Natural killer cell (primary cell): Measurements from ENCODE around the gene C3AR1. TPM values are rescaled to one million over a fixed set of nuclear protein-coding genes. Genes with fewer than 3 reads are reported as not detected.
"Not testable (repeated sequence)": the region's sequence is repeated elsewhere in the genome, so short reads cannot be mapped to it uniquely, and the experiment has no call there.

Experiments used
- ATAC-seq, 3 donors: fragments of 150-1000 bp in 2 of 3; fragments of 200-7000 bp in 1 of 3; cut with Tn5 transposase; 1 replicate in 1 of 3; 2 replicates in 2 of 3; pipeline ENCODE4 v1.10.0; 2021; ENCODE audit warnings: mild to moderate bottlenecking in 2 of 3, moderate library complexity in 2 of 3
- DNase-seq, 2 donors: peaks; one replicate each; pipeline versions ENCODE4 v3.0.0 to v3.0.0-alpha.2; 2013 to 2021; ENCODE audit warnings: mixed read lengths in 1 of 2
- H3K27ac ChIP-seq: one replicate; pipeline ENCODE4 v1.5.1; 2013; ENCODE audit warnings: mild to moderate bottlenecking, low read length
- H3K27me3 ChIP-seq: one replicate; pipeline ENCODE4 v1.6.1; 2013; ENCODE audit warnings: low read length; ENCODE audit not compliant: control insufficient read depth, insufficient read depth
- H3K36me3 ChIP-seq: one replicate; pipeline ENCODE4 v1.6.1; 2013; ENCODE audit warnings: low read length; ENCODE audit not compliant: control insufficient read depth, insufficient read depth
- H3K4me1 ChIP-seq: one replicate; pipeline ENCODE4 v1.6.1; 2013; ENCODE audit warnings: low read length; ENCODE audit not compliant: control insufficient read depth, insufficient read depth
- H3K4me3 ChIP-seq: one replicate; pipeline ENCODE4 v1.5.1; 2013; ENCODE audit warnings: low read length
- H3K9me3 ChIP-seq: one replicate; pipeline ENCODE4 v1.6.1; 2013; ENCODE audit warnings: low read length; ENCODE audit not compliant: control insufficient read depth, insufficient read depth
- H3K27ac Mint-ChIP-seq, 2 donors: one replicate each; pipeline ENCODE4 v1.8.0; 2022; ENCODE audit warnings: mild to moderate bottlenecking in 2 of 2, mixed read lengths in 2 of 2, moderate library complexity in 1 of 2
- H3K27me3 Mint-ChIP-seq, 2 donors: one replicate each; pipeline ENCODE4 v1.8.0; 2022; ENCODE audit warnings: low read depth in 2 of 2, mixed read lengths in 2 of 2
- H3K36me3 Mint-ChIP-seq: one replicate; pipeline ENCODE4 v1.8.0; 2022; ENCODE audit warnings: mixed read lengths
- H3K4me1 Mint-ChIP-seq, 2 donors: one replicate each; pipeline ENCODE4 v1.8.0; 2022; ENCODE audit warnings: mixed read lengths in 2 of 2
- H3K4me3 Mint-ChIP-seq: one replicate; pipeline ENCODE4 v1.8.0; 2022; ENCODE audit warnings: mild to moderate bottlenecking, moderate library complexity, mixed read lengths
- H3K9me3 Mint-ChIP-seq, 2 donors: one replicate each; pipeline ENCODE4 v1.8.0; 2022; ENCODE audit warnings: mixed read lengths in 2 of 2
- WGBS: methylation state at CpG from one replicate; pipeline ENCODE4 v1.1.7; 2013; ENCODE audit warnings: missing lambda C conversion rate; ENCODE audit not compliant: insufficient coverage; 5-methylcytosine and 5-hydroxymethylcytosine counted together
- intact Hi-C: fragments of 100-400 bp; cut with micrococcal nuclease; formaldehyde crosslinking; loops from one replicate; pipeline ENCODE4 v1.14.2; 2022
- total RNA-seq, 4 donors: library from RNA; stranded (reverse); fragments of 120-200 nt in 1 of 4; gene quantifications; one replicate each; pipeline versions ENCODE4 v1.2.3 to v1.2.4, GENCODE V29; 2013 to 2022
- TF ChIP-seq, protein P1 (sequence below): fragments of 200-600 bp; IDR thresholded peaks from one replicate; pipeline ENCODE4 v1.8.0; 2022; ENCODE audit warnings: antibody characterized with exemption

Gene C3AR1
- total RNA-seq, 3 donors from 2014 or later (not counting 1 experiment from before 2014, with no cell fraction given), result 9.5 to 16.9 (median 13.0) TPM

DNA sequence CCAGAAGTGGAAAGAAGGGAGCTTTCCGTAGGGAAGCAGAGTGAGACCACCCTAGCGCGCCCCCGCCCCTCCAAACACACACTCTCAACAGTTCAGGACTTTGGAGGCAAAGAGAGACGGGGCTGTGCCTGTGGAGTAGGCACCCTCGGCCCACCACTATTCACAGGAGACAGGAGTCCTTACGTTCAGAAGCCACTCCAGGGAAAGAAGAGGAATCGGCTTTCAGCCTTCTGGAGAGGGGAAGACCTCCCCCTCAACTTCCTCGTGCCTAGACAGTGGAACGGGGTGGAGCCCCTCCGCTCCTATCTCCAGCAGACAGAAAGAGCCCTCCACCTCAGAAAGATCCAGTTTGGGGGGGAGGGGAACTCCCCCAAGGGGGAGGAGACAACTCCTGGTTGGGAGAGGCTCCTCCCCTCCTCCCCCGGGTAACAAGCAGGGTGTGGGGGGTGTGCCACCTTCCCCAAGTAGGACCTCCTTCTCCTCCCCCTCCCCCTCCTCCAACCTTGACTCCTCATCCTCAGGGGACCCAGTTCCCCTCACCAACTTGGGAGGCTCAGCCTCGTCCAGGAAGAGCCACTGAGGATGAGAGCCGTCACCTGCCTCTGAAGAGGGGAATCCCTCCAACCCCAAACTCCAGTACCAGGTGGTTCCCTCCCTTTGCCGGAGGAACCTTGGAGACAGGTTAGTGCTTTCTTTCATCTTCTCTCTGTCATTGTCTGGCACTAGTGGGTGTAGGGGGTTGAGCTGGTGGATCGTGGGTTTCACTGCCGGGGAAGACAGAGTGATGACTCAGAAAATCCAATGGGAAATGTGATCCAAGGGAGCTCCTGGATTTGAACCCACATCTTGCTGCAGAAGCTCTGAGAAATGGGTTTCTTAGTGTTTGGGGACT lies 32.8 kb downstream of the C3AR1 start:
- intact Hi-C loops, result no loop called here
- peak overlapping the region; percentile 71 for H3K4me3 Mint-ChIP-seq
- no peaks in the 10 kb centered on the region for H3K36me3 ChIP-seq
- peak overlapping the region; percentile 94 for H3K4me3 ChIP-seq
- TF ChIP-seq, protein P1, sequence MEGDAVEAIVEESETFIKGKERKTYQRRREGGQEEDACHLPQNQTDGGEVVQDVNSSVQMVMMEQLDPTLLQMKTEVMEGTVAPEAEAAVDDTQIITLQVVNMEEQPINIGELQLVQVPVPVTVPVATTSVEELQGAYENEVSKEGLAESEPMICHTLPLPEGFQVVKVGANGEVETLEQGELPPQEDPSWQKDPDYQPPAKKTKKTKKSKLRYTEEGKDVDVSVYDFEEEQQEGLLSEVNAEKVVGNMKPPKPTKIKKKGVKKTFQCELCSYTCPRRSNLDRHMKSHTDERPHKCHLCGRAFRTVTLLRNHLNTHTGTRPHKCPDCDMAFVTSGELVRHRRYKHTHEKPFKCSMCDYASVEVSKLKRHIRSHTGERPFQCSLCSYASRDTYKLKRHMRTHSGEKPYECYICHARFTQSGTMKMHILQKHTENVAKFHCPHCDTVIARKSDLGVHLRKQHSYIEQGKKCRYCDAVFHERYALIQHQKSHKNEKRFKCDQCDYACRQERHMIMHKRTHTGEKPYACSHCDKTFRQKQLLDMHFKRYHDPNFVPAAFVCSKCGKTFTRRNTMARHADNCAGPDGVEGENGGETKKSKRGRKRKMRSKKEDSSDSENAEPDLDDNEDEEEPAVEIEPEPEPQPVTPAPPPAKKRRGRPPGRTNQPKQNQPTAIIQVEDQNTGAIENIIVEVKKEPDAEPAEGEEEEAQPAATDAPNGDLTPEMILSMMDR, result no peak
- H3K4me1 ChIP-seq, result peaks cover 54% of the 10 kb centered on the region
- no peaks in the 10 kb centered on the region for H3K27me3 ChIP-seq
- no peaks in the 10 kb centered on the region for H3K27me3 Mint-ChIP-seq
- H3K36me3 Mint-ChIP-seq, result no peaks in the 10 kb centered on the region
- peak overlapping the region; percentile 57 to 74 for H3K27ac Mint-ChIP-seq
- WGBS, result 19% methylated on average over 13 of the region's 17 CpGs
- no peaks in the 10 kb centered on the region for H3K9me3 ChIP-seq
- no peak for ATAC-seq
- no peaks in the 10 kb centered on the region for H3K9me3 Mint-ChIP-seq
- peak overlapping the region; percentile 72 for H3K27ac ChIP-seq
- peaks cover 55 to 62% of the 10 kb centered on the region in 2 donors for H3K4me1 Mint-ChIP-seq
- DNase-seq, result peak in 1 of 2 donors; percentile 74

DNA sequence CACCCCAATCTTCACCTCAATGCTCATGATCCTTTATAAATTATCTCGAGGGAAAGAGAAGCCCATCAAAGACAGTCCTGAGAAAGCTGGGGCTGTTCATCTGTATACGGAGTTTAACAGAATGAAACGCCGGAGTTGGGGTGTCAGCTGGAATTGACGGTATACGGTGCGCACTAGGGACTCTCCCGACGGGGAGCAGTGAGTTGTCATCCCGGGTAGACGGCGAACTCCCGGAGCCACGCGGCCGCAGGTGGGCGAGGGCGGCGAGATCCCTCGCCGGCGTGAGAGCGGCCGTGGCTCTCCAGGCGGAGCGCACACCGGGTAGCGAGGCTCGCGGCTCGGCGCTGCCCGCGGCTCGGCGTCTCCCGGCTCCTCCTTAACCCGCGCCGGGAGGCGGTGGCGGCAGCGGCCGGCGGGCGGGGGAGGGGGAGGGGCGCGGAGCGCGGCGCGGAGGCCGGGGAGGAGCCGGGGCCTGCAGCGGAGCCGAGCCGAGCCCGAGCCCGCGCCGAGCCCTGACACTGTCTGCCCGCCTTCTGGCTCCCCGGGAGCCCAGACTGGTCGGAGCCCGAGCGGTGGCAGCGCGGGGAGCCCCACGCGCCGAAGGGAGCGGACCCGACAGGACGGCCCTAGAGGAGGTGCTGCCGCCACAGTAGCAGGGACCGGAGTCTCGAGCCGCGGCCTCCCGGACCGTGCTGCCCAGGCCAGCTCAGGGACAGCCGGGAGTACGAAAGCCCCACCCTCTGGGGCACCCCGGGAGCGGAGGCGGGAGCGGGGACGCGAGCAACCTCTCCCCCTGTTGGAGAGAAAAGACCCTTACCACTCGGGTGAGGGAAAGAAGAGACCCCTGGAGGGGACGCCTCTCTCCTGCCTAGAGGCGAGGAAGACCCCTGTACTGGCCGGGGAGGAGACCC lies 33.7 kb downstream of the C3AR1 start, which contains the start of gene FOXJ2:
FOXJ2 (plus strand) TSS at position 475 of the 911 bp plus-strand sequence. CDS start 7,117 bp downstream, outside the sequence.
- intact Hi-C loops, result no loop called here
- Histone ChIP-seq H3K27me3 (no peaks in the 10 kb centered on the region), H3K4me1 (peaks cover 47% of the 10 kb centered on the region), H3K36me3 (no peaks in the 10 kb centered on the region), H3K27ac (peak within 1 kb of the TSS; percentile 72), H3K9me3 (no peaks in the 10 kb centered on the region), H3K4me3 (peak within 1 kb of the TSS; percentile 94)
- H3K27ac Mint-ChIP-seq, result peak within 1 kb of the TSS; percentile 74 to 84
- ATAC-seq (peak; percentile 89 to 94 (median 93)), DNase-seq (peak; percentile 77 to 89)
- no peaks in the 10 kb centered on the region for H3K36me3 Mint-ChIP-seq
- H3K27me3 Mint-ChIP-seq, result no peaks in the 10 kb centered on the region
- no peaks in the 10 kb centered on the region for H3K9me3 Mint-ChIP-seq
- H3K4me3 Mint-ChIP-seq, result peak within 1 kb of the TSS; percentile 89
- TF ChIP-seq, protein P1, result no peak
- WGBS, result under 1% methylated on average over 92 of the region's 93 CpGs
- peaks cover 51 to 58% of the 10 kb centered on the region in 2 donors for H3K4me1 Mint-ChIP-seq

DNA sequence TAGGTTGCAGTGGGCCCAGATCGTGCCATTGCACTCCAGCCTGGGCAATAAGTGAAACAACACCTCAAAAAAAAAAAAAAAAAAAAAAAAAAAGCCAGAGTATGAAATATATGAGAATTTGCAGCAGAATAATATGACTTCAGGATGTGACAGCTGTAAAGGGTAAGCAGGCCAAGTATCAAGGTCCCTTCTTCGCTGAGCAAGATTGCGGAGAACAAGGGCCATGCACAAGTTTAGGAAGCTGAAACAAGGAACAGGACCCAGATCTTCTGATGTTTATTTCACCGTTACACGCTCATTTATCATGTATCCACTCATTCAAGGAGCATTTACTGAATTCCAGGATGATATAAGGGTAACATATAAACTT lies 34.3 kb downstream of the C3AR1 start:
- ATAC-seq, result no peak
- Histone ChIP-seq H3K36me3 (no peaks in the 10 kb centered on the region), H3K4me1 (peaks cover 47% of the 10 kb centered on the region), H3K27ac (peak overlapping the region; percentile 67), H3K9me3 (no peaks in the 10 kb centered on the region), H3K27me3 (no peaks in the 10 kb centered on the region), H3K4me3 (peak overlapping the region; percentile 54)
- intact Hi-C loops, result no loop called here
- peak in 1 of 2 donors; percentile 43 for DNase-seq
- no peaks in the 10 kb centered on the region for H3K9me3 Mint-ChIP-seq
- H3K4me3 Mint-ChIP-seq, result peak overlapping the region; percentile 89
- no peaks in the 10 kb centered on the region for H3K36me3 Mint-ChIP-seq
- WGBS, result 92% methylated on average over 2 of the region's 5 CpGs
- peak overlapping the region; percentile 74 to 84 for H3K27ac Mint-ChIP-seq
- TF ChIP-seq, protein P1, result no peak
- peaks cover 49 to 56% of the 10 kb centered on the region in 2 donors for H3K4me1 Mint-ChIP-seq
- H3K27me3 Mint-ChIP-seq, result no peaks in the 10 kb centered on the region

- H3K36me3 ChIP-seq, H3K9me3 Mint-ChIP-seq, H3K27me3 Mint-ChIP-seq, H3K9me3 ChIP-seq, H3K27ac ChIP-seq, H3K36me3 Mint-ChIP-seq, H3K27me3 ChIP-seq, intact Hi-C loops, H3K4me3 Mint-ChIP-seq, H3K4me3 ChIP-seq, DNase-seq, ATAC-seq: not testable (repeated sequence)
- Mint-ChIP-seq H3K27ac (peak overlapping the region in 1 of 2 donors; percentile 74), H3K4me1 (peaks cover 49 to 56% of the 10 kb centered on the region in 2 donors)
- WGBS, result 98% methylated on average over 23 of the region's 23 CpGs
- peaks cover 46% of the 10 kb centered on the region for H3K4me1 ChIP-seq
These were observed 35.1 kb downstream of the C3AR1 start for GRCh38 chr12:8031017-8031416.
